H9 (cell line): ENCODE data around the gene SMAD3. TPM values are rescaled to one million over a fixed set of nuclear protein-coding genes. Genes with fewer than 3 reads are reported as not detected.

Experiments used
- DNase-seq: peaks from one replicate; pipeline ENCODE4 v3.0.0-alpha.2; 2017
- H2AFZ ChIP-seq: one replicate; pipeline ENCODE4 v1.6.1; 2013; ENCODE audit warnings: mild to moderate bottlenecking, low read length, control low read depth, moderate library complexity
- H2AK5ac ChIP-seq: 2 replicates; pipeline ENCODE4 v1.6.1; 2013; ENCODE audit warnings: low read length, control low read depth, mixed read lengths; ENCODE audit not compliant: insufficient read length
- H2BK120ac ChIP-seq: one replicate; pipeline ENCODE4 v1.6.1; 2013; ENCODE audit warnings: low read depth, mild to moderate bottlenecking, low read length, control low read depth, inconsistent platforms; ENCODE audit not compliant: poor library complexity, severe bottlenecking
- H2BK12ac ChIP-seq: 2 replicates; pipeline ENCODE4 v1.6.1; 2013; ENCODE audit warnings: low read length, control low read depth, mixed read lengths, low read depth; ENCODE audit not compliant: insufficient read length
- H2BK15ac ChIP-seq: 2 replicates; pipeline ENCODE4 v1.6.1; 2013; ENCODE audit warnings: low read depth, low read length, control low read depth
- H2BK20ac ChIP-seq: one replicate; pipeline ENCODE4 v1.6.1; 2013; ENCODE audit warnings: low read depth, mild to moderate bottlenecking, low read length, control low read depth, inconsistent platforms; ENCODE audit not compliant: poor library complexity, severe bottlenecking
- H2BK5ac ChIP-seq: 2 replicates; pipeline ENCODE4 v1.6.1; 2013; ENCODE audit warnings: low read length, control low read depth, mixed read lengths; ENCODE audit not compliant: insufficient read length
- H3K14ac ChIP-seq: 2 replicates; pipeline ENCODE4 v1.6.1; 2013; ENCODE audit warnings: low read length, control low read depth; ENCODE audit not compliant: insufficient read depth
- H3K18ac ChIP-seq: 2 replicates; pipeline ENCODE4 v1.6.1; 2013; ENCODE audit warnings: low read depth, mild to moderate bottlenecking, mixed read lengths, low read length, control low read depth; ENCODE audit not compliant: insufficient read length
- H3K23ac ChIP-seq: 2 replicates; pipeline ENCODE4 v1.6.1; 2013; ENCODE audit warnings: low read length, control low read depth, mixed read lengths, low read depth; ENCODE audit not compliant: insufficient read length
- H3K23me2 ChIP-seq: 2 replicates; pipeline ENCODE4 v1.6.1; 2013; ENCODE audit warnings: low read depth, mild to moderate bottlenecking, mixed read lengths, low read length, control low read depth; ENCODE audit not compliant: insufficient read length, poor library complexity, severe bottlenecking
- H3K27ac ChIP-seq: 2 replicates; pipeline ENCODE4 v1.5.1; 2013; ENCODE audit warnings: low read length, control low read depth, mixed read lengths, low read depth; ENCODE audit not compliant: insufficient read length
- H3K27me3 ChIP-seq: 2 replicates; pipeline ENCODE4 v1.6.1; 2013; ENCODE audit warnings: low read length, control low read depth, inconsistent platforms; ENCODE audit not compliant: insufficient read depth
- H3K4ac ChIP-seq: 2 replicates; pipeline ENCODE4 v1.6.1; 2013; ENCODE audit warnings: low read depth, mild to moderate bottlenecking, control low read depth, inconsistent platforms, low read length, moderate library complexity
- H3K4me1 ChIP-seq: 2 replicates; pipeline ENCODE4 v1.6.1; 2013; ENCODE audit warnings: low read length, control low read depth, inconsistent platforms; ENCODE audit not compliant: insufficient read depth
- H3K4me2 ChIP-seq: 2 replicates; pipeline ENCODE4 v1.6.1; 2013; ENCODE audit warnings: low read length, control low read depth, mixed read lengths; ENCODE audit not compliant: insufficient read length, insufficient read depth
- H3K56ac ChIP-seq: 2 replicates; pipeline ENCODE4 v1.6.1; 2013; ENCODE audit warnings: low read depth, mild to moderate bottlenecking, mixed read lengths, low read length, control low read depth; ENCODE audit not compliant: insufficient read length
- H3K79me1 ChIP-seq: 2 replicates; pipeline ENCODE4 v1.6.1; 2013; ENCODE audit warnings: low read depth, mild to moderate bottlenecking, moderate library complexity, low read length, control low read depth, inconsistent platforms; ENCODE audit not compliant: insufficient read depth, poor library complexity, severe bottlenecking
- H3K79me2 ChIP-seq: 2 replicates; pipeline ENCODE4 v1.6.1; 2013; ENCODE audit warnings: low read length, control low read depth, inconsistent platforms; ENCODE audit not compliant: insufficient read depth
- H3K9ac ChIP-seq: 2 replicates; pipeline ENCODE4 v1.6.1; 2013; ENCODE audit warnings: low read length, control low read depth, mixed read lengths; ENCODE audit not compliant: insufficient read length; ENCODE audit errors: extremely low read depth
- H3K9me3 ChIP-seq: one replicate; pipeline ENCODE4 v1.6.1; 2013; ENCODE audit warnings: low read depth, low read length, inconsistent platforms; ENCODE audit not compliant: control insufficient read depth
- H3T11ph ChIP-seq: one replicate; pipeline ENCODE4 v1.6.1; 2013; ENCODE audit warnings: mild to moderate bottlenecking, low read length, control low read depth, inconsistent platforms
- H4K20me1 ChIP-seq: one replicate; pipeline ENCODE4 v1.6.1; 2013; ENCODE audit not compliant: control insufficient read depth, insufficient read length, insufficient read depth
- H4K5ac ChIP-seq: 2 replicates; pipeline ENCODE4 v1.6.1; 2013; ENCODE audit warnings: low read depth, mild to moderate bottlenecking, mixed read lengths, low read length, control low read depth; ENCODE audit not compliant: insufficient read length
- H4K8ac ChIP-seq: replicated peaks from 2 replicates; pipeline ENCODE4 v1.6.1; 2013; ENCODE audit warnings: low read length, control low read depth, mixed read lengths, low read depth; ENCODE audit not compliant: insufficient read length
- H4K91ac ChIP-seq: 2 replicates; pipeline ENCODE4 v1.6.1; 2013; ENCODE audit warnings: low read depth, mild to moderate bottlenecking, moderate library complexity, mixed read lengths, low read length, control low read depth; ENCODE audit not compliant: insufficient read length
- H3K27ac Mint-ChIP-seq, 3 experiments: 2 replicates in 2 of 3; 3 replicates in 1 of 3; pipeline ENCODE4 v1.8.0; 2020 to 2021; ENCODE audit warnings: mixed read lengths in 3 of 3, mild to moderate bottlenecking in 1 of 3, moderate library complexity in 1 of 3
- H3K27me3 Mint-ChIP-seq: 2 replicates; pipeline ENCODE4 v1.8.0; 2021; ENCODE audit warnings: low read depth, mild to moderate bottlenecking, moderate library complexity, mixed read lengths
- H3K36me3 Mint-ChIP-seq, 3 experiments: 2 replicates in 2 of 3; 3 replicates in 1 of 3; pipeline ENCODE4 v1.8.0; 2020 to 2021; ENCODE audit warnings: low read depth in 3 of 3, mixed read lengths in 3 of 3; ENCODE audit not compliant: insufficient read depth in 1 of 3
- H3K4me1 Mint-ChIP-seq, 2 experiments: 2 replicates each; pipeline ENCODE4 v1.8.0; 2020; ENCODE audit warnings: mixed read lengths in 2 of 2
- H3K4me3 Mint-ChIP-seq, 2 experiments: 2 replicates in 1 of 2; 3 replicates in 1 of 2; pipeline ENCODE4 v1.8.0; 2020 to 2021; ENCODE audit warnings: mild to moderate bottlenecking in 2 of 2, mixed read lengths in 2 of 2, moderate library complexity in 1 of 2
- H3K9me3 Mint-ChIP-seq, 2 experiments: 2 replicates in 1 of 2; 3 replicates in 1 of 2; pipeline ENCODE4 v1.8.0; 2020; ENCODE audit warnings: mild to moderate bottlenecking in 2 of 2, mixed read lengths in 2 of 2, moderate library complexity in 1 of 2
- WGBS: extraction: QIAGEN DNeasy Blood & Tissue Kit; methylation state at CpG from one replicate; pipeline ENCODE4 v1.1.7; 2013; ENCODE audit warnings: missing lambda C conversion rate, low lambda C conversion rate, mixed read lengths; ENCODE audit not compliant: insufficient read length; ENCODE audit errors: extremely low coverage; 5-methylcytosine and 5-hydroxymethylcytosine counted together
- total RNA-seq: library from RNA; stranded (reverse); gene quantifications from 2 replicates; pipeline ENCODE4 v1.2.1, GENCODE V29; 2021
- TF ChIP-seq, protein P1 (sequence below): fragments of 200-600 bp; sonication (generic); conservative IDR thresholded peaks from 3 replicates; pipeline ENCODE4 v1.8.0; 2021; ENCODE audit warnings: antibody characterized with exemption, mild to moderate bottlenecking

The SMAD3 gene
- total RNA-seq, 1 experiment from 2014 or later = 26.7 TPM

DNA sequence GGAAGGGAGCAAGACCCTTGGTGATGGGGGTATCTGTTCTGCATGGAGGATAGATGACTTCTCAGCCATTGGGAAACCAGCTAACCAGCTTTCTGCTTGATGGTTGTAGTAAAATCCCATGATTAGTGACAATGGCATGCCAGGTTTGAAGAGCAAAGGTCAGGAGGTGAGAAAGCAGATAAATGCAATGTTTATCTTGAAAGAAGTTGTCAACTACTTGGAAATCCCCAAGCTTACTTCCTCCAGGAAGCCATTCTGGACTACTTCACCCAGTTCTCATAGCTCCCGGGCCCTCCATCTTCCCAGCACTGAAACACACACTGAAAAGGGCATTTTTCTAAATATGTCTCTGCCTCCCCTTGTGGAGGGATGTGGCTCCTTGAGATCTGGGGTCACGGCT, 51.3 kb downstream of the SMAD3 start:
- H3K27me3 ChIP-seq = no peaks in the 10 kb centered on the region
- no peak overlapping the region for H2BK12ac ChIP-seq
- H3K23me2 ChIP-seq = no peaks in the 10 kb centered on the region
- no peak overlapping the region for H2BK15ac ChIP-seq
- Mint-ChIP-seq H3K4me1 (peaks cover 11 to 25% of the 10 kb centered on the region in 2 experiments; a peak in 3 of 4 replicates), H3K9me3 (peaks cover 2% of the 10 kb centered on the region in 2 experiments; a peak in 4 of 5 replicates), H3K27ac (0 out of 7 replicates have a peak overlapping the region, but pooled peaks of 1 of the 3 experiments have one; percentile 39), H3K27me3 (no peaks in the 10 kb centered on the region), H3K36me3 (peaks cover 0 to 2% (median under 1%) of the 10 kb centered on the region in 3 experiments; a peak in 3 of 7 replicates), H3K4me3 (no peak overlapping the region)
- H3K4me1 ChIP-seq = no peaks in the 10 kb centered on the region
- H3K23ac ChIP-seq = no peak overlapping the region
- no peak overlapping the region for H2BK120ac ChIP-seq
- H4K8ac ChIP-seq = no peak overlapping the region
- H3K79me1 ChIP-seq = no peaks in the 10 kb centered on the region
- no peak overlapping the region for H4K91ac ChIP-seq
- H3K4ac ChIP-seq = no peak overlapping the region
- H3K79me2 ChIP-seq = no peaks in the 10 kb centered on the region
- no peak overlapping the region for H3K27ac ChIP-seq
- no peak overlapping the region for H3T11ph ChIP-seq
- no CpG with 5 or more reads among the region's 2 CpGs for WGBS
- H2BK5ac ChIP-seq = no peak overlapping the region
- H4K20me1 ChIP-seq = no peaks in the 10 kb centered on the region
- no peak overlapping the region for H2AFZ ChIP-seq
- DNase-seq = no peak
- no peak overlapping the region for H2AK5ac ChIP-seq
- H3K14ac ChIP-seq = no peak overlapping the region
- H3K18ac ChIP-seq = no peak overlapping the region
- no peaks in the 10 kb centered on the region for H3K9me3 ChIP-seq
- no peak overlapping the region for H3K9ac ChIP-seq
- H3K4me2 ChIP-seq = no peak overlapping the region
- no peak overlapping the region for H3K56ac ChIP-seq
- H4K5ac ChIP-seq = no peak overlapping the region
- no peak overlapping the region for H2BK20ac ChIP-seq
- TF ChIP-seq, protein P1, sequence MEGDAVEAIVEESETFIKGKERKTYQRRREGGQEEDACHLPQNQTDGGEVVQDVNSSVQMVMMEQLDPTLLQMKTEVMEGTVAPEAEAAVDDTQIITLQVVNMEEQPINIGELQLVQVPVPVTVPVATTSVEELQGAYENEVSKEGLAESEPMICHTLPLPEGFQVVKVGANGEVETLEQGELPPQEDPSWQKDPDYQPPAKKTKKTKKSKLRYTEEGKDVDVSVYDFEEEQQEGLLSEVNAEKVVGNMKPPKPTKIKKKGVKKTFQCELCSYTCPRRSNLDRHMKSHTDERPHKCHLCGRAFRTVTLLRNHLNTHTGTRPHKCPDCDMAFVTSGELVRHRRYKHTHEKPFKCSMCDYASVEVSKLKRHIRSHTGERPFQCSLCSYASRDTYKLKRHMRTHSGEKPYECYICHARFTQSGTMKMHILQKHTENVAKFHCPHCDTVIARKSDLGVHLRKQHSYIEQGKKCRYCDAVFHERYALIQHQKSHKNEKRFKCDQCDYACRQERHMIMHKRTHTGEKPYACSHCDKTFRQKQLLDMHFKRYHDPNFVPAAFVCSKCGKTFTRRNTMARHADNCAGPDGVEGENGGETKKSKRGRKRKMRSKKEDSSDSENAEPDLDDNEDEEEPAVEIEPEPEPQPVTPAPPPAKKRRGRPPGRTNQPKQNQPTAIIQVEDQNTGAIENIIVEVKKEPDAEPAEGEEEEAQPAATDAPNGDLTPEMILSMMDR = no peak
